Neural progenitor cell (in vitro differentiated cells): Measurements from ENCODE around the gene PP2D1. TPM values are rescaled to one million over a fixed set of nuclear protein-coding genes. Genes with fewer than 3 reads are reported as not detected.
"Not testable (repeated sequence)": the region's sequence is repeated elsewhere in the genome, so short reads cannot be mapped to it uniquely, and the experiment has no call there.

ENCODE experiments used
- DNase-seq: peaks from one replicate; pipeline ENCODE4 v3.0.0-alpha.2; 2016; ENCODE audit warnings: low spot score
- H2AFZ ChIP-seq: fragments of 200-600 bp; sonication (generic); replicated peaks from 2 replicates; pipeline ENCODE4 v1.6.1; 2016; ENCODE audit warnings: antibody characterized with exemption
- H3F3A ChIP-seq: fragments of 200-600 bp; sonication (generic); 2 replicates; pipeline ENCODE4 v1.6.1; 2016; ENCODE audit warnings: antibody characterized with exemption, low read depth
- H3K27ac ChIP-seq: fragments of 200-600 bp; sonication (generic); 2 replicates; pipeline ENCODE4 v1.5.1; 2016; ENCODE audit warnings: mild to moderate bottlenecking
- H3K27me3 ChIP-seq: fragments of 200-600 bp; sonication (generic); 2 replicates; pipeline ENCODE4 v1.6.1; 2016; ENCODE audit warnings: mild to moderate bottlenecking, moderate library complexity
- H3K36me3 ChIP-seq: fragments of 200-600 bp; sonication (generic); 2 replicates; pipeline ENCODE4 v1.5.1; 2016
- H3K4me1 ChIP-seq: fragments of 200-600 bp; sonication (generic); 2 replicates; pipeline ENCODE4 v1.6.1; 2016; ENCODE audit warnings: mixed run types
- H3K4me2 ChIP-seq: fragments of 200-600 bp; sonication (generic); 2 replicates; pipeline ENCODE4 v1.6.1; 2016
- H3K4me3 ChIP-seq: fragments of 200-600 bp; sonication (generic); 2 replicates; pipeline ENCODE4 v1.5.1; 2016
- H3K79me2 ChIP-seq: fragments of 200-600 bp; sonication (generic); 2 replicates; pipeline ENCODE4 v1.6.1; 2016; ENCODE audit warnings: low read depth
- H3K9ac ChIP-seq: fragments of 200-600 bp; sonication (generic); 2 replicates; pipeline ENCODE4 v1.6.1; 2016
- H3K9me3 ChIP-seq: fragments of 200-600 bp; sonication (generic); 2 replicates; pipeline ENCODE4 v1.5.1; 2016; ENCODE audit warnings: low read depth
- H4K20me1 ChIP-seq: fragments of 200-600 bp; sonication (generic); 2 replicates; pipeline ENCODE4 v1.6.1; 2016; ENCODE audit warnings: low read depth
- H3K27ac Mint-ChIP-seq: 3 replicates; pipeline ENCODE4 v1.8.0; 2021; ENCODE audit warnings: mixed read lengths
- H3K27me3 Mint-ChIP-seq: 2 replicates; pipeline ENCODE4 v1.8.0; 2022; ENCODE audit warnings: low read depth, mild to moderate bottlenecking, inconsistent platforms, moderate library complexity, mixed read lengths; ENCODE audit not compliant: insufficient read depth
- H3K36me3 Mint-ChIP-seq: 3 replicates; pipeline ENCODE4 v1.8.0; 2021; ENCODE audit warnings: mixed read lengths
- H3K4me1 Mint-ChIP-seq: 3 replicates; pipeline ENCODE4 v1.8.0; 2021; ENCODE audit warnings: mixed read lengths
- H3K4me3 Mint-ChIP-seq: 3 replicates; pipeline ENCODE4 v1.8.0; 2021; ENCODE audit warnings: mild to moderate bottlenecking, moderate library complexity, mixed read lengths
- H3K9me3 Mint-ChIP-seq: 3 replicates; pipeline ENCODE4 v1.8.0; 2020; ENCODE audit warnings: mixed read lengths
- CTCF ChIP-seq: fragments of 200-600 bp; sonication (generic); IDR thresholded peaks from 2 replicates; pipeline ENCODE4 v1.5.1; 2017; ENCODE audit warnings: antibody characterized with exemption, mild to moderate bottlenecking
- EZH2 ChIP-seq: fragments of 200-600 bp; sonication (generic); IDR thresholded peaks from 2 replicates; pipeline ENCODE4 v1.6.1; 2017; ENCODE audit warnings: antibody characterized with exemption, mild to moderate bottlenecking, moderate library complexity
- EZH2phosphoT487 ChIP-seq: fragments of 200-600 bp; sonication (generic); IDR thresholded peaks from 2 replicates; pipeline ENCODE4 v1.6.1; 2017; ENCODE audit warnings: antibody characterized with exemption
- total RNA-seq: library from RNA; depleted of rRNA; stranded (reverse); fragments of >200 nt; gene quantifications from 2 replicates; pipeline ENCODE4 v1.2.3, GENCODE V29; 2015; ENCODE audit warnings: low replicate concordance

PP2D1 gene
- total RNA-seq, 1 donor from 2014 or later: not detected

GRCh38 chr3:20007960-20008359 is 4.1 kb downstream of the PP2D1 start:
- Histone ChIP-seq H3F3A (no peaks in the 10 kb centered on the region), H4K20me1 (no peaks in the 10 kb centered on the region), H3K27me3 (no peaks in the 10 kb centered on the region), H3K79me2 (no peaks in the 10 kb centered on the region), H3K27ac (no peak overlapping the region), H3K9ac (no peak overlapping the region), H2AFZ (no peak overlapping the region), H3K9me3 (no peaks in the 10 kb centered on the region), H3K4me3 (no peak overlapping the region), H3K4me1 (no peaks in the 10 kb centered on the region), H3K4me2 (no peak overlapping the region), H3K36me3 (no peaks in the 10 kb centered on the region)
- Mint-ChIP-seq H3K9me3 (no peaks in the 10 kb centered on the region), H3K27ac (no peak overlapping the region), H3K4me3 (no peak overlapping the region), H3K27me3 (no peaks in the 10 kb centered on the region), H3K4me1 (no peaks in the 10 kb centered on the region), H3K36me3 (no peaks in the 10 kb centered on the region)
- TF ChIP-seq EZH2phosphoT487 (no peak), EZH2 (no peak), CTCF (no peak)
- no peak for DNase-seq

- TF ChIP-seq EZH2phosphoT487: no peak
- Histone ChIP-seq H3K4me2 (no peak overlapping the region), H4K20me1 (no peaks in the 10 kb centered on the region), H3K4me1 (no peaks in the 10 kb centered on the region), H3K27me3 (no peaks in the 10 kb centered on the region), H3K9me3 (no peaks in the 10 kb centered on the region), H3K36me3 (no peaks in the 10 kb centered on the region), H3F3A (no peaks in the 10 kb centered on the region), H3K27ac (no peak overlapping the region), H3K9ac (no peak overlapping the region), H3K79me2 (no peaks in the 10 kb centered on the region), H3K4me3 (no peak overlapping the region), H2AFZ (no peak overlapping the region)
- Mint-ChIP-seq H3K27ac (no peak overlapping the region), H3K4me1 (no peaks in the 10 kb centered on the region), H3K36me3 (no peaks in the 10 kb centered on the region), H3K9me3 (no peaks in the 10 kb centered on the region), H3K27me3 (no peaks in the 10 kb centered on the region), H3K4me3 (no peak overlapping the region)
- no peak for DNase-seq
Measured at GRCh38 chr3:20001932-20002331, 10.1 kb downstream of the PP2D1 start.

- Histone ChIP-seq H3K4me2 (no peak overlapping the region), H3K27me3 (no peaks in the 10 kb centered on the region), H4K20me1 (no peaks in the 10 kb centered on the region), H3K79me2 (no peaks in the 10 kb centered on the region), H3K9ac (no peak overlapping the region), H3K4me3 (no peak overlapping the region), H2AFZ (no peak overlapping the region), H3K27ac (no peak overlapping the region), H3K9me3 (no peaks in the 10 kb centered on the region), H3K36me3 (no peaks in the 10 kb centered on the region), H3F3A (no peaks in the 10 kb centered on the region), H3K4me1 (no peaks in the 10 kb centered on the region)
- TF ChIP-seq EZH2phosphoT487: no peak
- no peak for TF ChIP-seq CTCF
- no peak for TF ChIP-seq EZH2
- H3K4me3 Mint-ChIP-seq: no peak overlapping the region
- no peaks in the 10 kb centered on the region for H3K36me3 Mint-ChIP-seq
- H3K27me3 Mint-ChIP-seq: no peaks in the 10 kb centered on the region
- H3K4me1 Mint-ChIP-seq: no peaks in the 10 kb centered on the region
- no peak for DNase-seq
- H3K9me3 Mint-ChIP-seq: no peaks in the 10 kb centered on the region
- H3K27ac Mint-ChIP-seq: no peak overlapping the region
Measured at GRCh38 chr3:19997502-19997901, 14.6 kb downstream of the PP2D1 start.

- Mint-ChIP-seq H3K9me3 (no peaks in the 10 kb centered on the region), H3K27me3 (no peaks in the 10 kb centered on the region), H3K27ac (no peak overlapping the region), H3K36me3 (no peaks in the 10 kb centered on the region), H3K4me1 (no peaks in the 10 kb centered on the region), H3K4me3 (no peak overlapping the region)
- no peak for DNase-seq
- Histone ChIP-seq H3K79me2 (no peaks in the 10 kb centered on the region), H3K36me3 (no peaks in the 10 kb centered on the region), H3K9ac (no peak overlapping the region), H3K4me3 (no peak overlapping the region), H3K4me2 (no peak overlapping the region), H4K20me1 (no peaks in the 10 kb centered on the region), H3K27me3 (no peaks in the 10 kb centered on the region), H3K9me3 (no peaks in the 10 kb centered on the region), H2AFZ (no peak overlapping the region), H3K4me1 (peaks cover 7% of the 10 kb centered on the region), H3F3A (no peaks in the 10 kb centered on the region), H3K27ac (no peak overlapping the region)
- TF ChIP-seq EZH2 (no peak), CTCF (no peak), EZH2phosphoT487 (no peak)
Measured at GRCh38 chr3:19994796-19995195, 17.3 kb downstream of the PP2D1 start.

- H3K27me3 Mint-ChIP-seq, H3K27ac Mint-ChIP-seq, H3K79me2 ChIP-seq, H2AFZ ChIP-seq, H3K27me3 ChIP-seq, H3K4me2 ChIP-seq, H3K4me1 Mint-ChIP-seq, H3K9me3 Mint-ChIP-seq, H3K4me1 ChIP-seq, H3K36me3 Mint-ChIP-seq, H3K27ac ChIP-seq, H3K9me3 ChIP-seq, H3F3A ChIP-seq, H3K4me3 Mint-ChIP-seq, DNase-seq, H3K4me3 ChIP-seq, H3K9ac ChIP-seq, H4K20me1 ChIP-seq: not testable (repeated sequence)
- peaks cover 11% of the 10 kb centered on the region for H3K36me3 ChIP-seq
Measured at GRCh38 chr3:19988904-19989303, 23.2 kb downstream of the PP2D1 start.
